Aorta (tissue), 5 donors: ENCODE results near the gene PASD1. TPM values are rescaled to one million over a fixed set of nuclear protein-coding genes. Genes with fewer than 3 reads are reported as not detected.
"Not testable (repeated sequence)": the region's sequence is repeated elsewhere in the genome, so short reads cannot be mapped to it uniquely, and the experiment has no call there.

Experiments used
- ATAC-seq: fragments of 200-7000 bp; cut with Tn5 transposase; one replicate; pipeline ENCODE4 v1.9.1; 2022; ENCODE audit warnings: moderate library complexity; ENCODE audit not compliant: low FRiP score
- DNase-seq, 2 donors: peaks; one replicate each; pipeline ENCODE4 v3.0.0-alpha.2; 2020
- H3K27ac ChIP-seq, 2 donors: one replicate each; pipeline ENCODE4 v1.5.1; 2013; ENCODE audit warnings: low read length in 2 of 2, mild to moderate bottlenecking in 2 of 2, moderate library complexity in 2 of 2, control low read depth in 1 of 2, inconsistent platforms in 1 of 2, low read depth in 1 of 2
- H3K27me3 ChIP-seq, 2 donors: one replicate each; pipeline ENCODE4 v1.6.1; 2013; ENCODE audit warnings: control low read depth in 1 of 2, low read length in 1 of 2, mild to moderate bottlenecking in 1 of 2, moderate library complexity in 1 of 2; ENCODE audit not compliant: insufficient read depth in 2 of 2, control insufficient read depth in 1 of 2
- H3K36me3 ChIP-seq, 2 donors: one replicate each; pipeline ENCODE4 v1.6.1; 2013; ENCODE audit warnings: control low read depth in 1 of 2, low read length in 1 of 2, mild to moderate bottlenecking in 1 of 2; ENCODE audit not compliant: insufficient read depth in 2 of 2, control insufficient read depth in 1 of 2
- H3K4me1 ChIP-seq, 2 donors: one replicate each; pipeline ENCODE4 v1.6.1; 2013; ENCODE audit warnings: low read length in 2 of 2, control low read depth in 1 of 2, mild to moderate bottlenecking in 1 of 2, moderate library complexity in 1 of 2; ENCODE audit not compliant: insufficient read depth in 2 of 2, control insufficient read depth in 1 of 2
- H3K4me3 ChIP-seq, 2 donors: one replicate each; pipeline ENCODE4 v1.5.1; 2013; ENCODE audit warnings: low read length in 2 of 2, control low read depth in 1 of 2, mild to moderate bottlenecking in 1 of 2
- H3K9me3 ChIP-seq: one replicate; pipeline ENCODE4 v1.6.1; 2013; ENCODE audit warnings: mild to moderate bottlenecking, low read length; ENCODE audit not compliant: control insufficient read depth
- WGBS, 2 donors: extraction: QIAGEN DNeasy Blood & Tissue Kit; methylation state at CpG; one replicate each; pipeline ENCODE4 v1.1.7; 2013; 5-methylcytosine and 5-hydroxymethylcytosine counted together
- intact Hi-C, 2 donors: fragments of 100-400 bp; cut with DNase I; formaldehyde crosslinking; loops; one replicate each; pipeline versions ENCODE4 v1.14.2 to v1.15.0; 2022
- polyA plus RNA-seq, 2 donors: library from polyadenylated mRNA; stranded (reverse); fragments of 200-250 nt; gene quantifications; one replicate each; pipeline ENCODE4 v1.2.3, GENCODE V29; 2013
- total RNA-seq, 2 donors: library from RNA; stranded (reverse); fragmentation: NEBNext Ultra II Directional; extraction: Animal tissue kit (Norgen Biotek cat#: 25700); gene quantifications; one replicate each; pipeline ENCODE4 v1.2.1, GENCODE V29; 2021
- donor health status: healthy with polysubstance abuse.
- donor health status: Bipolar disorder and iron deficiency.
- donor health status: DM: no; HTN: no; CAD: no.
- donor health status: DM: no; HTN: no; CAD: no.
- donor health status: DM: yes; HTN: yes; CAD: no.

PASD1 gene
- total and polyA plus RNA-seq, 4 donors, result not detected

DNA sequence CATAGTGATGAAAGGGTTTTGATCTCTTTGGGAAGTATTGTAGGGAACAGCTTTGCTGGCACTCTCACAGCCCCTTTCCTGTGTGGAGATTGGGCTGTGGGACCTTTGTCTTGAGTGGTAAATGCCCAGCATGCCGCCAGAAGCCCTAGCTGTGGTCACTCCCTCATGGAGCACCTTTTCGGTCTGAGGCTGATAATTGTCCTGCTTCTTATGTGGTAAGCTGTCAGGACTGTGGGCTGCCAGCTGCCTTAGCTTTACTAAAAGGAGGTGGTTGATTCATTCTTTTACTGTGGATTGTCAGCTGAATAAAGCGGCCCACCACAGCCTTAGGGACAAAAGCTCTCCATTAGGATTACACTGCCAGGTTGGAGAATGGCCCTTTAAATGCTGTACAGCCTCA is 7.1 kb downstream of the PASD1 start:
- no peak for ATAC-seq
- intact Hi-C loops, result no loop called here
- Histone ChIP-seq H3K27ac (no peak overlapping the region), H3K9me3 (no peaks in the 10 kb centered on the region), H3K36me3 (no peaks in the 10 kb centered on the region), H3K4me3 (no peak overlapping the region), H3K4me1 (no peaks in the 10 kb centered on the region), H3K27me3 (no peaks in the 10 kb centered on the region)
- WGBS, 2 donors, result 70 to 72% methylated on average over 3 of the region's 3 CpGs
- DNase-seq, result no peak

DNA sequence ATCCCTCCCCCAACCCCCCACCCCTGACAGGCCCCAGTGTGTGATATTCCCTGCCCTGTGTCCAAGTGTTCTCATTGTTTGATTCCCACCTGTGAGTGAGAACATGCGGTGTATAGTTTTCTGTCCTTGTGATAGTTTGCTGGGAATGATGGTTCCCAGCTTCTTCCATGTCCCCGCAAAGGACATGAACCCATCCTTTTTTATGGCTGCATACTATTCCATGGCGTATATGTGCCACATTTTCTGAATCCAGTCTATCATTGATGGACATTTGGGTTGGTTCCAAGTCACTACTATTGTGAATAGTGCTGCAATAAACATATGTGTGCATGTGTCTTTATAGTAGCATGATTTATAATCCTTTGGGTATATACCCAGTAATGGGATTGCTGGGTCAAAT is 29.9 kb downstream of the PASD1 start:
- H3K4me3 ChIP-seq, H3K9me3 ChIP-seq, H3K4me1 ChIP-seq, H3K36me3 ChIP-seq, intact Hi-C loops, H3K27me3 ChIP-seq, ATAC-seq, DNase-seq, H3K27ac ChIP-seq: not testable (repeated sequence)
- WGBS, 2 donors, result 86 to 93% methylated on average over 3 of the region's 3 CpGs

DNA sequence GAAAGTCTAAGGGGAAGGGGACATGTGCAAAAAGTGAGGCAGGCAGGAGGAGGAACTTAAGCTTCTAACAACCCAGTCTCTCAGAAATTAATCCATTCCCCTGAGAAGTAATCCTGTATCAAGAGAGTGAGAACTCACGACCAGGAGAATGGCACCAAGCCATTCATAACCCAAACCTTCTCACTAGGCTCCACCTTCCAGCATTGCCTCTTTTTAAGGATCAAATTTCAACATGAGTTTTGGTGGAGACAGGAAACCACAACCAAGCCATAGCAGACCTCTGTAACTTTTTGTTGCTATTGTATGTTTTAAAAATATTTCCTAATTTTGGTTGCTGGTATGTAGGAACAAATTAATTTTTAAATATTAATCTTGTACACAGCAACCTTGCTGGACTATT is 32.8 kb downstream of the PASD1 start:
- intact Hi-C loops, result no loop called here
- WGBS, 2 donors, result 0 to 3% methylated on average over 1 of the region's 1 CpG

DNA sequence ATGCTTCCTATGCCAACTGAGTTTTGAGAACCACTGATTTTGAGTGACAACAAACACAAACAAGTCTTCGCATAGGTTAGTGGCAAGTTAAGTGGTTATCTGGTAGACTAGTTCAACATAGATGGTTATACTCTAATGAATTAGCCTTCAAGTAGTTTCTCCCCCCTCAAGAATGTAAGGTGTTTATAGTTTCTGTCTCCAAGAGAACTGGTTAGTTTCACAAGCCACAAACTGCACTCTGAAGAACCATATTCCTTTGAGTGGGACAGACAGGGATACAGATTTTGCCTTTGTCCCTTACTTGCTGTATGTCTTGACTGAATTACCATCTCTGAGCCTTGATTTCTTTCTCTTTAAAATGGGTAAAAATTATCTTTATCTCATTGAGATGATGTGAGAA is 41.5 kb downstream of the PASD1 start:
- no peaks in the 10 kb centered on the region for H3K9me3 ChIP-seq
- no peak overlapping the region for H3K4me3 ChIP-seq
- no peak overlapping the region for H3K27ac ChIP-seq
- 79 to 84% methylated on average over 1 of the region's 1 CpG for WGBS, 2 donors
- intact Hi-C loops, result no loop called here
- H3K36me3 ChIP-seq, result no peaks in the 10 kb centered on the region
- no peaks in the 10 kb centered on the region for H3K4me1 ChIP-seq
- ATAC-seq, result no peak
- DNase-seq, result no peak
- no peaks in the 10 kb centered on the region for H3K27me3 ChIP-seq

More for the DNA sequence above, 32.8 kb downstream of the PASD1 start:
- Histone ChIP-seq H3K27me3 (no peaks in the 10 kb centered on the region), H3K4me3 (no peak overlapping the region), H3K27ac (no peak overlapping the region), H3K4me1 (no peaks in the 10 kb centered on the region), H3K9me3 (no peaks in the 10 kb centered on the region), H3K36me3 (no peaks in the 10 kb centered on the region)
- DNase-seq, result no peak
- no peak for ATAC-seq

DNA sequence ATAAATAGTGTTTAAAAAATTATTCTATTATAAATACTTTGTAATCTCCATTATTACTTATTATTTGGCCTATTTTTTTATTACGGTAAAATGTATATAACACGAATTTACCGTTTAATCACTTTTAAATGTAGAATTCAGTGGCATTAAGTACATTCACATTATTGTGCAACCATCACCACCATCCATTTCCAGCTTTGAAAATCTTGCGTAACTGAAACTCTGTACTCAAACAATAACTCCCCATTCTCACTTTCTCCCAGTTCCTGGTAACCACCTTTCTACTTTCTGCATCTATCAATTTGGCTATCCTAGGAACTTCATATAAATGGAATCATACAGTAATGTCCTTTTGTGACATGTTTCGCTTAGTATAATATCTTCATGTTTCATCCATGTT is 45.7 kb downstream of the PASD1 start:
- Histone ChIP-seq H3K4me1 (no peaks in the 10 kb centered on the region), H3K9me3 (no peaks in the 10 kb centered on the region), H3K36me3 (no peaks in the 10 kb centered on the region), H3K27me3 (no peaks in the 10 kb centered on the region), H3K4me3 (no peak overlapping the region), H3K27ac (no peak overlapping the region)
- ATAC-seq (no peak), DNase-seq (no peak)
- 75 to 85% methylated on average over 5 of the region's 5 CpGs for WGBS, 2 donors
- intact Hi-C loops, result no loop called here

DNA sequence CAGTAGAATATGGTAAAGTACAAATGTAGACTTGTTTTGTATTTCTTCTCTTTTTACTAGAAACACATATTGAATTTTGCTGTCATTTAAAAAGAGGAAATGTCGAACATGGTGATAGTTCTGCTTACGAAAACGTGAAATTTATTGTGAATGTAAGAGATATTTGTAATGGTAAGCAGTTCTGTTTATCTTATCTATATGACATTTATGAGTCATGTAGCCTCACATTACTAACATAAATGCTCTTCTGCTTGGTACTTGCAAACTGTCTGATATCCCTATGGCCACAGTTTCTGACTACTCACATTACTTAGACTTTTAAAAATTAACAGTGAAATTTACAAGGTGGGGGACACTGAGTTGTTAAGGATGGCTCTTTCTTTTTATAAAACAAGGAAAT is 57.9 kb downstream of the PASD1 start:
- 74 to 77% methylated on average over 3 of the region's 3 CpGs for WGBS, 2 donors
- Histone ChIP-seq H3K27ac (no peak overlapping the region), H3K4me3 (no peak overlapping the region), H3K4me1 (no peaks in the 10 kb centered on the region), H3K36me3 (no peaks in the 10 kb centered on the region), H3K27me3 (no peaks in the 10 kb centered on the region), H3K9me3 (no peaks in the 10 kb centered on the region)
- ATAC-seq, result no peak
- intact Hi-C loops, result no loop called here
- no peak for DNase-seq

DNA sequence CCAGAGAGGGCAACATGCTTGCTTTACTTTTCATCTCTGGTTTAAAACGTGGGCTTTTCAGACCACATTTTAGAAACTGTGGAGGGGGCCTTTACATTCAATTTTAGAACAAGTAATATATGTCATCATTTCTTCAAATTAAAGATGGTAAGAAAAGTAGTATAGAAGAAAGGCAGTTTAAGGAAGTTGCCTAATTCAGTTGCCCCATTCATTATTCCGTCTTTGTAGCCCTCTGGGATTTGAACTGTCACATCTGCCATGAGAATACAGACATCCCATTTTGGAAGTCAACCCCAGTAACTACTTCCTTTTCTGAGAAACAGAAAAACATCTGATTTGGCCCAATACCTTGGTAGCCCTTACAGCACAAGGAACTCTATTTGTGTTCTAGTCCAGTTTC is 61.2 kb downstream of the PASD1 start:
- H3K9me3 ChIP-seq, result no peaks in the 10 kb centered on the region
- 21 to 36% methylated on average over 2 of the region's 2 CpGs for WGBS, 2 donors
- H3K27ac ChIP-seq, result no peak overlapping the region
- DNase-seq (no peak), ATAC-seq (no peak)
- intact Hi-C loops, result no loop called here
- no peaks in the 10 kb centered on the region for H3K36me3 ChIP-seq
- no peaks in the 10 kb centered on the region for H3K4me1 ChIP-seq
- H3K4me3 ChIP-seq, result no peak overlapping the region
- H3K27me3 ChIP-seq, result no peaks in the 10 kb centered on the region

DNA sequence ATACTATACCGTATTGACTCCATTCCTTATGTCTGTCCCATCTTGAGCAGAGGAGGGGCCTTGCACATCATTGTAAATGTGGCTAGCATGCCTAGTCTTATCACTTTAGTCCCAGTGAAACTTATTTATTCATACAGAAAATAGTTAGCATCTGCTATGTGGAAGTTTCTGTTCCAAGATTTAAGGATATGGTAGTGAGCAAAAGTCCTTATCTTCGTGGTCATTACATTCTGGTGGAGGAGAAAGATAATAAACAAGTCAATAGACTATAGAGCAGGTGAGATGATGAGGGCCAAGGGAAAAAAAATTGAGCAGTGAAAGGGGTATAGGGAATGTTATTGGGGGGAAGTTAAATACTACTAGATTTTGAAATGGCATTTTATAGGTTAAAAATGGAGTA is 68.3 kb downstream of the PASD1 start:
- DNase-seq (no peak), ATAC-seq (no peak)
- H3K4me1 ChIP-seq, result no peaks in the 10 kb centered on the region
- no peak overlapping the region for H3K4me3 ChIP-seq
- H3K9me3 ChIP-seq, result no peaks in the 10 kb centered on the region
- H3K27me3 ChIP-seq, result no peaks in the 10 kb centered on the region
- intact Hi-C loops, result loop anchor here in 1 of 2 donors (5.0 kb wide), 1 partner anchor 50 kb away; no protein-coding TSS in a partner anchor
- H3K27ac ChIP-seq, result no peak overlapping the region
- WGBS, 2 donors, result 57 to 72% methylated on average over 2 of the region's 2 CpGs
- H3K36me3 ChIP-seq, result no peaks in the 10 kb centered on the region

DNA sequence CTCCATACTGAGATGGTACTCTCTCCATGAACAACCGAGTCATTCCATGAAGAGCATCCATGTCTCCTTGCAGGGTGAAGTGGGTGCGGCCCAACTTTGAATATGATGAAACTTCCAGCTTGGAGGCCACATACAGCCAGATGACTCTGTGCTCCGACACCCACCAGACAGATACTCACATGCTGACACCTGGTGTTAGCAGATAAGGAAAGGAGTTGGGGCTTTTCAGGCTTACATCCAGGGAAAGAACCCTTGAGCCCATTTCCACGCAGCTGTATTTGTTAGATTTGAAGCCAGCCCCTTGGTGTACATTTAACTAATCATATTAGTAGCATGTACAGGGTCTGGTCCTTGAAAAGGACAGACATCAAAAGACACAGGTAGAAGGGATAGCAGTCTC is 69.7 kb downstream of the PASD1 start:
- intact Hi-C loops, result loop anchor here in 1 of 2 donors (5.0 kb wide), 1 partner anchor 49 kb away; no protein-coding TSS in a partner anchor
- no peaks in the 10 kb centered on the region for H3K36me3 ChIP-seq
- H3K27ac ChIP-seq, result no peak overlapping the region
- no peak overlapping the region for H3K4me3 ChIP-seq
- WGBS, 2 donors, result 69 to 77% methylated on average over 4 of the region's 4 CpGs
- DNase-seq (no peak), ATAC-seq (no peak)
- H3K4me1 ChIP-seq, result no peaks in the 10 kb centered on the region
- no peaks in the 10 kb centered on the region for H3K27me3 ChIP-seq
- no peaks in the 10 kb centered on the region for H3K9me3 ChIP-seq
